Ovary (tissue), 9 donors: Measurements from ENCODE around the gene STK36. TPM values are rescaled to one million over a fixed set of nuclear protein-coding genes. Genes with fewer than 3 reads are reported as not detected.

Experiments
- DNase-seq, 5 donors: peaks; one replicate each; pipeline ENCODE4 v3.0.0-alpha.2; 2019 to 2020
- H3K27ac ChIP-seq, 2 donors: fragments of 200-600 bp; one replicate each; pipeline versions ENCODE4 v1.5.1 to v1.8.0; 2019 to 2022
- H3K27me3 ChIP-seq: fragments of 200-600 bp; one replicate; pipeline ENCODE4 v1.8.0; 2022
- H3K36me3 ChIP-seq: fragments of 200-600 bp; sonication (generic); one replicate; pipeline ENCODE4 v1.5.1; 2019
- H3K4me1 ChIP-seq: one replicate; pipeline ENCODE4 v1.8.1; 2013; ENCODE audit warnings: mild to moderate bottlenecking, moderate library complexity; ENCODE audit not compliant: insufficient read depth
- H3K4me3 ChIP-seq: fragments of 200-600 bp; sonication (generic); one replicate; pipeline ENCODE4 v1.5.1; 2017
- H3K9me3 ChIP-seq, 2 donors: fragments of 200-600 bp in 1 of 2; sonication (generic) in 1 of 2; one replicate each; pipeline versions ENCODE4 v1.5.1 to v1.8.1; 2013 to 2019; ENCODE audit warnings: mild to moderate bottlenecking in 1 of 2, moderate library complexity in 1 of 2
- EP300 ChIP-seq: sonication (generic); formaldehyde crosslinking; IDR thresholded peaks from one replicate; pipeline ENCODE4 v1.6.1; 2017; ENCODE audit warnings: antibody characterized with exemption
- POLR2A ChIP-seq: fragments of 450-650 bp; IDR thresholded peaks from one replicate; pipeline ENCODE4 v1.6.1; 2017; ENCODE audit warnings: antibody characterized with exemption, mild to moderate bottlenecking, moderate library complexity
- WGBS, 3 donors: extraction: QIAGEN DNeasy Blood & Tissue Kit in 1 of 3; methylation state at CpG; one replicate each; pipeline versions ENCODE4 v1.1.5 to v1.1.7; 2013 to 2017; 5-methylcytosine and 5-hydroxymethylcytosine counted together
- intact Hi-C, 4 donors: fragments of 100-400 bp; cut with DNase I; formaldehyde crosslinking; loops; one replicate each; pipeline versions ENCODE4 v1.11.0 to v1.15.1; 2022 to 2023
- polyA plus RNA-seq, 2 donors: library from polyadenylated mRNA; stranded (reverse); fragments of 200-250 nt in 1 of 2; fragments of 350-450 nt in 1 of 2; fragmentation: Illumina TruSeq in 1 of 2; extraction: RNeasy Lipid Tissue Mini Kit (QIAGEN cat#74804) in 1 of 2; gene quantifications; one replicate each; pipeline ENCODE4 v1.2.3, GENCODE V29; 2013 to 2014
- total RNA-seq, 7 donors: library from RNA; depleted of rRNA in 2 of 7; stranded (reverse); fragments of >200 nt in 2 of 7; fragmentation: NEBNext Ultra II Directional in 3 of 7; extraction: Animal tissue kit (Norgen Biotek cat#: 25700) in 3 of 7; gene quantifications; one replicate each; pipeline versions ENCODE4 v1.1.0 to v1.2.4, GENCODE V29; 2016 to 2023
- TF ChIP-seq, protein P1 (sequence below), 3 donors: fragments of 450-650 bp in 2 of 3; fragments of 200-600 bp in 1 of 3; IDR thresholded peaks; one replicate each; pipeline versions ENCODE4 v1.5.1 to v1.8.0; 2016 to 2022; ENCODE audit warnings: antibody characterized with exemption in 3 of 3, mild to moderate bottlenecking in 1 of 3
- donor health status: DM: no; HTN: no; CAD: no; lungs with moderate emphysema.
- donor health status: DM: no; HTN: no; CAD: no.
- donor health status: Bipolar disorder and iron deficiency.
- donor health status: DM: yes; HTN: yes; CAD: no.
- donor health status: DM: no; HTN: no; CAD: no.
- donor health status: DM: yes; HTN: yes; CAD: no.

Gene STK36
- total and polyA plus RNA-seq, 9 donors = 26.8 to 93.2 (median 38.5) TPM

DNA sequence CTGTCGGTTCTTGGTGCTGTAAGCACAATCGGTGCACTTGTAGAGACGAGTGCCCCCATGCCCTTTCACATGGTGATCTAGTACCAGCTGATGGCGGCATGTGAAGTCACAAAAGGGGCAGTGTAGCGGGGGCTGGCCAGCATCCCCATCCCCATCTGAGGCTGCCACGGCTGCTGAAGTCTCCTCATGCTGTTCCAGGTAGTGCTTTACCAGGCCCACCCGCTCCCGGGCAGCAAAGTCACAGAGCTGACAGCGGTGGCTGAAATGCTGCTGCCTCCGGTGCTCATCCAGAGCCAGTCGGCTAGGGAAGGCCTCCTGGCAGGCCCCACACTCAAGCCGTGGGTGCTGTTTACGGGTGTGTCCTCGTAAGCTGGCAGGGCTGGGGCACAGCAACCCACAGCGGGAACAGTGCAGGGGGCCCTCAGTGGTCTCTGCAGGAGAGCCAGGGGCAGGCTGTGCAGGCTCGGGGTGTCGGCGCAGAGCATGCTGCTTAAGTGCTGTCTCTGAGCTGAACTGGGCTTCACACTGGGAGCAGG is 29.7 kb upstream of the STK36 start:
- TF ChIP-seq, protein P1, sequence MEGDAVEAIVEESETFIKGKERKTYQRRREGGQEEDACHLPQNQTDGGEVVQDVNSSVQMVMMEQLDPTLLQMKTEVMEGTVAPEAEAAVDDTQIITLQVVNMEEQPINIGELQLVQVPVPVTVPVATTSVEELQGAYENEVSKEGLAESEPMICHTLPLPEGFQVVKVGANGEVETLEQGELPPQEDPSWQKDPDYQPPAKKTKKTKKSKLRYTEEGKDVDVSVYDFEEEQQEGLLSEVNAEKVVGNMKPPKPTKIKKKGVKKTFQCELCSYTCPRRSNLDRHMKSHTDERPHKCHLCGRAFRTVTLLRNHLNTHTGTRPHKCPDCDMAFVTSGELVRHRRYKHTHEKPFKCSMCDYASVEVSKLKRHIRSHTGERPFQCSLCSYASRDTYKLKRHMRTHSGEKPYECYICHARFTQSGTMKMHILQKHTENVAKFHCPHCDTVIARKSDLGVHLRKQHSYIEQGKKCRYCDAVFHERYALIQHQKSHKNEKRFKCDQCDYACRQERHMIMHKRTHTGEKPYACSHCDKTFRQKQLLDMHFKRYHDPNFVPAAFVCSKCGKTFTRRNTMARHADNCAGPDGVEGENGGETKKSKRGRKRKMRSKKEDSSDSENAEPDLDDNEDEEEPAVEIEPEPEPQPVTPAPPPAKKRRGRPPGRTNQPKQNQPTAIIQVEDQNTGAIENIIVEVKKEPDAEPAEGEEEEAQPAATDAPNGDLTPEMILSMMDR (IDR thresholded peaks at IDR 0.05) = no peak
- TF ChIP-seq POLR2A = no peak
- TF ChIP-seq EP300 = no peak
- WGBS, 3 donors = 88 to 90% (median 88%) methylated on average over 13 to 18 of the region's 18 CpGs
- no peaks in the 10 kb centered on the region for H3K9me3 ChIP-seq
- H3K27ac ChIP-seq = no peak overlapping the region
- H3K4me1 ChIP-seq = no peaks in the 10 kb centered on the region
- DNase-seq = no peak
- no peaks in the 10 kb centered on the region for H3K27me3 ChIP-seq
- H3K4me3 ChIP-seq = no peak overlapping the region
- H3K36me3 ChIP-seq = no peaks in the 10 kb centered on the region
- intact Hi-C loops = no loop called here

DNA sequence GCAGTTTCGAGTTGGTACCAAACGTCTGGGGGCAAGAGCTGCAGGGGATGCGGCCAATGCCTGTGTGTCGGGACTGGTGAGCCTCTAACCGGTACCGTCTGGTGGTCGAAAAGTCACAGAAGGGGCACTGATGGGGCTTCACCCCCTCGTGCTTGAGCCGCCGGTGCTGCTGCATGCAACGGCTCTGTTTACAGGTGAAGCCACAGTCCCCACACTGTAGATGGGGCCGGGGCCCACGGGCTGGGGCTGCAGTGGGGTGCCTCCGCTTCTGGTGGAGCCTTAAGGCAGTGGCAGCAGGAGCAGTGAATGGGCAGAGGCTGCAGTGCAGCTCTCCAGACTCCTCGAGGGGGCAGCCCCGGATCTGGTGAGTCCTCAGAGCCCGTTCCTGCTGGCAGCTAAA is 29.1 kb upstream of the STK36 start:
- no peaks in the 10 kb centered on the region for H3K36me3 ChIP-seq
- H3K4me3 ChIP-seq = no peak overlapping the region
- intact Hi-C loops = no loop called here
- no peak for DNase-seq
- no peak for TF ChIP-seq EP300
- TF ChIP-seq, protein P1 (IDR thresholded peaks at IDR 0.05) = no peak
- TF ChIP-seq POLR2A = no peak
- H3K27ac ChIP-seq = no peak overlapping the region
- H3K9me3 ChIP-seq = no peaks in the 10 kb centered on the region
- 78 to 87% (median 83%) methylated on average over 15 to 17 of the region's 17 CpGs for WGBS, 3 donors
- no peaks in the 10 kb centered on the region for H3K27me3 ChIP-seq
- H3K4me1 ChIP-seq = no peaks in the 10 kb centered on the region

DNA sequence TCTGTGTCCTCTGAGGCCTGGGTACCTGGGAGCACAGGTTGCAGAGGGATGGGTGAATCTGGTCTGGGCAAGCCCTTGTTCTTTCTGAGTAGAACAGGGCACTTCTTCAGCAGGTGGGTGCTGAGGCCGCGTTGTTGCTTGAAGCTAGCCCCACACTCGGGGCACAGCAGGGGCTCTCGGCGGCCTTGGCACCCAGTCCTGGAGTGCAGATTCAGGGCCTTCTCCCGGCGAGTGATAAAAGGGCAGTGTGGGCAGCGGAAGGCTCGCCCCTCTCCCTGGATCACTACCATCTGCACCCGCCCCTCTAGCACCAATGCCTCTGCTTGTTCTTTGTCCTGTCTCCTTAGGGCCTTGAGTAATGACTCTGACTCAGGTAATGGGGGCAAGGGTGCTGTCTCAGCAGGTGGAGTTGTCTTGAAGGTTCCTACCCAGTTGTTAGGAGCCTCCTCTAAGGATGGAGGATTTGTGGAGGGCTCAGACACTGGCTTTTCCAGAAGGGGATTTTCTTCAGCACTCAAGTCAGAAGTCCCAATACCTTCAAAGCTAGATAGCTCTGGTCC is 28.1 kb upstream of the STK36 start:
- DNase-seq = no peak
- Histone ChIP-seq H3K4me1 (no peaks in the 10 kb centered on the region), H3K27ac (no peak overlapping the region), H3K27me3 (no peaks in the 10 kb centered on the region), H3K4me3 (no peak overlapping the region), H3K9me3 (no peaks in the 10 kb centered on the region), H3K36me3 (no peaks in the 10 kb centered on the region)
- no peak for TF ChIP-seq EP300
- intact Hi-C loops = no loop called here
- WGBS, 3 donors = 80 to 85% (median 82%) methylated on average over 10 of the region's 10 CpGs

DNA sequence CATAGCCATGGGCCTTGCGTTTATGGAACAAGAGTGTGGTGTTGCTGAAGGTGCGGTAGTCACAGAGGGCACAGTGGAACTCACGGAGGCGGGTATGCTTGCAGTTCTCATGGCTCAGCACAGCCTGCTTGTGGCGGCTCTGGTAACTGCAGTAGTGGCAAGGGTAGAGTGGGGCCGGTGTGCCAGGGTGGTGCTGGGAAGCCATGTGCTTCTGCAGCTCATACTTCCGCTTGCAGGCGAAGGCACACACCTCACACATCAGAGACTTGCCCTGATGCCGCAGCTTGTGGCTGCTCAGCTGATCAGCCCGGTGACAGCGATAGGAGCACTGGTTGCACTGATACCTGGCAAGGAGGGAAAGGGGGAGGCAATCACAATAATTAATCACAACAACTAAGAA is 27.2 kb upstream of the STK36 start:
- no peaks in the 10 kb centered on the region for H3K4me1 ChIP-seq
- DNase-seq = no peak
- intact Hi-C loops = no loop called here
- 85 to 92% (median 89%) methylated on average over 11 of the region's 11 CpGs for WGBS, 3 donors
- no peak overlapping the region for H3K4me3 ChIP-seq
- TF ChIP-seq, protein P1 (IDR thresholded peaks at IDR 0.05) = no peak
- TF ChIP-seq EP300 = no peak
- TF ChIP-seq POLR2A = no peak
- no peak overlapping the region for H3K27ac ChIP-seq
- H3K9me3 ChIP-seq = no peaks in the 10 kb centered on the region
- no peaks in the 10 kb centered on the region for H3K27me3 ChIP-seq
- no peaks in the 10 kb centered on the region for H3K36me3 ChIP-seq

DNA sequence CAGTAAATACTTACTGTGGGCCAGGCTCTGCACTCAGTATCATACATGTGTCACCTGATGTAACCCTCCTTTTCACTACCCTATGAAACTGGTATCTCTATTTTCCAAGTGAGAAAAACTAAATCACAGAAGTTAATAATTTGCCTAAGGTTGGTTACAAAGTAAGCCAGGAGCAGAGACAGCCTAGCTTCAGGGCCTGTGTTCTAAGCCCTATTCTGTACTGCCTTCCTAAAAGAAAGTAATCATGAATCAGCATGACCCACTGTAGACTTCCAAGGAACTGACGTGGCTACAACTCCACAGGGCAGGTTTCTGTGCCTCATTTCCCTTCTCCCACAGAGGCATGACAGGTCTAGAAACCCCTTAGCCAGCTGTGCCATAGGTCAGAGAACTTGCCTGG is 26.8 kb upstream of the STK36 start:
- H3K4me3 ChIP-seq = no peak overlapping the region
- H3K9me3 ChIP-seq = no peaks in the 10 kb centered on the region
- no peak for TF ChIP-seq EP300
- TF ChIP-seq, protein P1 (IDR thresholded peaks at IDR 0.05) = no peak
- no peak for TF ChIP-seq POLR2A
- H3K27me3 ChIP-seq = no peaks in the 10 kb centered on the region
- H3K27ac ChIP-seq = no peak overlapping the region
- DNase-seq = no peak
- H3K4me1 ChIP-seq = no peaks in the 10 kb centered on the region
- no peaks in the 10 kb centered on the region for H3K36me3 ChIP-seq
- intact Hi-C loops = no loop called here
- WGBS, 3 donors = 88 to 100% (median 93%) methylated on average over 1 of the region's 1 CpG
